Ascending aorta (tissue), 2 donors: Measurements from ENCODE around the gene IRF5. TPM values are rescaled to one million over a fixed set of nuclear protein-coding genes. Genes with fewer than 3 reads are reported as not detected.
"Not testable (repeated sequence)": the region's sequence is repeated elsewhere in the genome, so short reads cannot be mapped to it uniquely, and the experiment has no call there.

ENCODE experiments used
- DNase-seq, 2 donors: peaks; one replicate each; pipeline ENCODE4 v3.0.0-alpha.2; 2019; ENCODE audit warnings: low spot score in 2 of 2
- H3K27ac ChIP-seq, 2 donors: fragments of 200-600 bp; sonication (generic); one replicate each; pipeline ENCODE4 v1.5.1; 2016 to 2017; ENCODE audit warnings: mild to moderate bottlenecking in 1 of 2
- H3K27me3 ChIP-seq: fragments of 200-600 bp; sonication (generic); one replicate; pipeline ENCODE4 v1.5.1; 2017
- H3K36me3 ChIP-seq, 2 donors: fragments of 200-600 bp; sonication (generic); one replicate each; pipeline ENCODE4 v1.5.1; 2016
- H3K4me1 ChIP-seq, 2 donors: fragments of 200-600 bp; sonication (generic); one replicate each; pipeline ENCODE4 v1.5.1; 2016 to 2017; ENCODE audit warnings: mild to moderate bottlenecking in 1 of 2
- H3K4me3 ChIP-seq, 2 donors: fragments of 200-600 bp; sonication (generic); one replicate each; pipeline ENCODE4 v1.5.1; 2016 to 2017; ENCODE audit warnings: mild to moderate bottlenecking in 1 of 2
- H3K9me3 ChIP-seq, 2 donors: fragments of 200-600 bp; sonication (generic); one replicate each; pipeline ENCODE4 v1.5.1; 2016
- CTCF ChIP-seq, 3 experiments: fragments of 200-600 bp in 2 of 3; fragments of 450-650 bp in 1 of 3; sonication (generic) in 2 of 3; IDR thresholded peaks; one replicate each; pipeline ENCODE4 v1.5.1; 2016 to 2019; ENCODE audit warnings: antibody characterized with exemption in 3 of 3, mild to moderate bottlenecking in 1 of 3, moderate library complexity in 1 of 3
- intact Hi-C: fragments of 100-400 bp; cut with DNase I; formaldehyde crosslinking; loops from one replicate; pipeline ENCODE4 v1.15.1; 2023
- total RNA-seq: library from RNA; depleted of rRNA; stranded (reverse); fragments of >200 nt; gene quantifications from one replicate; pipeline ENCODE4 v1.1.0, GENCODE V29; 2016

IRF5 gene
- total RNA-seq, 1 donor from 2014 or later = not detected

GRCh38 chr7:128941946-128942526 lies 4.3 kb downstream of the IRF5 start:
- no peak for DNase-seq
- no peaks in the 10 kb centered on the region for H3K27me3 ChIP-seq
- no peaks in the 10 kb centered on the region for H3K9me3 ChIP-seq
- H3K4me1 ChIP-seq = peaks cover 4 to 8% of the 10 kb centered on the region in 2 donors
- H3K4me3 ChIP-seq = no peak overlapping the region
- intact Hi-C loops = no loop called here
- TF ChIP-seq CTCF (IDR thresholded peaks at IDR 0.05) = no peak
- H3K27ac ChIP-seq = no peak overlapping the region
- H3K36me3 ChIP-seq = no peaks in the 10 kb centered on the region

- H3K36me3 ChIP-seq, H3K27ac ChIP-seq, DNase-seq, intact Hi-C loops, H3K9me3 ChIP-seq, H3K4me3 ChIP-seq, H3K4me1 ChIP-seq, H3K27me3 ChIP-seq: not testable (repeated sequence)
Observed at GRCh38 chr7:128943251-128943650, 5.5 kb downstream of the IRF5 start.

DNA sequence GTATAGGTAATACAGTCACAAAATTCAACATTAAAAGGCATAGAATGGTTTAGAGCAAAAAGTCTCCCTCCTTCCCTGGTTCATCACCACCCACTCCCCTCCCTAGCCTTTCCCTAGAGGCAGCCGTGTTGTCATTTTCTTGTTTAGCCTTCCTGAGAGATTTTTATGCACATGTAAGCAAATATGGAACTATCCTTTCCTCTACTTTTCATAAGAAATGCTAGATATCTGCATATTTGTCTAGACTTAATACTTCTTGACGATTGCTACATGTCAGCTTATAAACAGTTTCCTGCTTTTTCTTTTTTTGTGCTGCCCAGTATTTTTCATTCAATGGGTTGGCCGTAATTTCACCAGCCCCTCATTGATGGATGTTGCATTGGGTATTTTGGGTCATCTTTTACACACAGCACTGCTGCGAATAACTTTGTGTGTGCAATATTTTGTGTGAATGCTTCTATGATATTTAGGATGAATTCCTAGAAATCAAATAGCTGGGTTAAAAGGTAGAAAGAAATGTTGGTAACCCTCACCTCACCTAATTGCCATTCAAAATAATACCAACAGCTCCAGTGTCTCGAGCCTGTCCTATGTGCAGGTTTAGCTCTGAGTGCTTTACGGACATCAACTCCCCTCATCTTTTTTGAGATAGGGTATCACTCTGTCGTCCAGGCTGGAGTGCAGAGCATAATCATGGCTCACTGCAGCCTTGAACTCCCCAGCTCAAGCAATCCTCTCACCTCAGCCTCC lies 6.9 kb downstream of the IRF5 start:
- no peak for DNase-seq
- TF ChIP-seq CTCF (IDR thresholded peaks at IDR 0.05) = no peak
- H3K27ac ChIP-seq = no peak overlapping the region
- H3K27me3 ChIP-seq = no peaks in the 10 kb centered on the region
- no peaks in the 10 kb centered on the region for H3K36me3 ChIP-seq
- no peaks in the 10 kb centered on the region for H3K4me1 ChIP-seq
- intact Hi-C loops = no loop called here
- no peaks in the 10 kb centered on the region for H3K9me3 ChIP-seq
- H3K4me3 ChIP-seq = no peak overlapping the region

GRCh38 chr7:128945668-128946366 lies 8.1 kb downstream of the IRF5 start:
- DNase-seq = no peak
- H3K9me3 ChIP-seq = no peaks in the 10 kb centered on the region
- intact Hi-C loops = no loop called here
- H3K27ac ChIP-seq = no peak overlapping the region
- no peak overlapping the region for H3K4me3 ChIP-seq
- no peaks in the 10 kb centered on the region for H3K36me3 ChIP-seq
- H3K27me3 ChIP-seq = no peaks in the 10 kb centered on the region
- H3K4me1 ChIP-seq = no peaks in the 10 kb centered on the region
- TF ChIP-seq CTCF (IDR thresholded peaks at IDR 0.05) = no peak

GRCh38 chr7:128946936-128947830 lies 9.5 kb downstream of the IRF5 start:
- DNase-seq = no peak
- Histone ChIP-seq H3K27me3 (no peaks in the 10 kb centered on the region), H3K9me3 (no peaks in the 10 kb centered on the region), H3K36me3 (peaks cover under 1 to 5% of the 10 kb centered on the region in 2 donors), H3K4me1 (no peaks in the 10 kb centered on the region), H3K27ac (no peak overlapping the region), H3K4me3 (no peak overlapping the region)
- peak in 1 of 3 experiments; percentile 6 for TF ChIP-seq CTCF (IDR thresholded peaks at IDR 0.05)
- intact Hi-C loops = no loop called here
